Body of pancreas (tissue), 4 donors: ENCODE results near the gene TMEM121.

Experiments
- CTCF ChIP-seq, 7 experiments: fragments of 450-650 bp in 4 of 7; fragments of 200-600 bp in 3 of 7; sonication (generic) in 3 of 7; IDR thresholded peaks; one replicate each; pipeline ENCODE4 v1.5.1; 2016 to 2019; ENCODE audit warnings: antibody characterized with exemption in 7 of 7
- POLR2A ChIP-seq, 3 donors: fragments of 450-650 bp; IDR thresholded peaks; one replicate each; pipeline ENCODE4 v1.6.1; 2016; ENCODE audit warnings: antibody characterized with exemption in 3 of 3, mild to moderate bottlenecking in 2 of 3

GRCh38 chr14:105554523-105554922 is 28.1 kb downstream of the TMEM121 start:
- TF ChIP-seq CTCF (IDR thresholded peaks at IDR 0.05) (no peak), POLR2A (IDR thresholded peaks at IDR 0.05) (no peak)
